ENCODE results near the gene BRAP. TPM values are rescaled to one million over a fixed set of nuclear protein-coding genes. Genes with fewer than 3 reads are reported as not detected.
"Not testable (repeated sequence)": the region's sequence is repeated elsewhere in the genome, so short reads cannot be mapped to it uniquely, and the experiment has no call there.

BRAP gene
- total RNA-seq, 1 experiment from 2014 or later: 24.7 TPM

GRCh38 chr12:111597831-111598636 is 87.7 kb downstream of the BRAP start:
- Histone ChIP-seq H3K4me1 (ENCODE audit: insufficient read depth, low read length) (peaks cover 42% of the 10 kb centered on the region), H3K9me3 (ENCODE audit: low read length) (no peaks in the 10 kb centered on the region), H2AFZ (ENCODE audit: low read length) (peak overlapping the region; percentile 88), H3K79me2 (ENCODE audit: low read length) (peaks cover 70% of the 10 kb centered on the region), H3K4me3 (ENCODE audit: low read length) (peak overlapping the region; percentile 87), H3K27me3 (ENCODE audit: low read length) (no peaks in the 10 kb centered on the region), H3K36me3 (ENCODE audit: low read depth, low read length) (no peaks in the 10 kb centered on the region), H3K4me2 (ENCODE audit: low read length) (peak overlapping the region; percentile 89), H4K20me1 (ENCODE audit: low read length) (peaks cover 30% of the 10 kb centered on the region), H3K9me2 (replicated peaks; ENCODE audit: low read length) (no peaks in the 10 kb centered on the region), H3F3A (ENCODE audit: low read length, unreplicated experiment) (no peaks in the 10 kb centered on the region), H3K9ac (ENCODE audit: low read length) (peak overlapping the region; percentile 81), H3K27ac (ENCODE audit: low read length) (peak overlapping the region; percentile 27)
- ChIA-PET POLR2A (ENCODE audit: unreplicated experiment) (no interaction called here), CTCF (no interaction called here)
- intact Hi-C loops (cut with micrococcal nuclease): loop anchor here (2.0 to 5.0 kb wide), 3 partner anchors 19 to 71 kb away; no protein-coding TSS in a partner anchor
- BruUV-seq (replicated peaks): no TSS peak
- ATAC-seq (peak; percentile 23), DNase-seq (peak; percentile 30)
- no peak for TF ChIP-seq EZH2 (IDR thresholded peaks at IDR 0.05; ENCODE audit: low read length, unreplicated experiment)

- POLR2A ChIA-PET (ENCODE audit: unreplicated experiment): no interaction called here
- no peak for TF ChIP-seq EZH2phosphoT487 (IDR thresholded peaks at IDR 0.05; ENCODE audit: borderline replicate concordance, low read length)
- no peak for TF ChIP-seq EZH2 (IDR thresholded peaks at IDR 0.05; ENCODE audit: low read length, unreplicated experiment)
- no peak for TF ChIP-seq CTCF (conservative IDR thresholded peaks at IDR 0.05; ENCODE audit: low read depth, low read length)
These were observed 88.5 kb downstream of the BRAP start for GRCh38 chr12:111596985-111597830.

GRCh38 chr12:111595341-111595835 is 90.4 kb downstream of the BRAP start:
- H3K4me3 ChIP-seq (ENCODE audit: low read length); BruUV-seq (replicated peaks); H3F3A ChIP-seq (ENCODE audit: low read length, unreplicated experiment); DNase-seq; H3K9me2 ChIP-seq (replicated peaks; ENCODE audit: low read length); H3K27ac ChIP-seq (ENCODE audit: low read length); H2AFZ ChIP-seq (ENCODE audit: low read length); H3K27me3 ChIP-seq (ENCODE audit: low read length); POLR2A ChIA-PET (ENCODE audit: unreplicated experiment); ATAC-seq; H3K9ac ChIP-seq (ENCODE audit: low read length); H3K36me3 ChIP-seq (ENCODE audit: low read depth, low read length); H3K9me3 ChIP-seq (ENCODE audit: low read length): not testable (repeated sequence)
- CTCF ChIA-PET: interaction anchor here (0.6 kb wide), 1 partner anchor 321 kb away, joined by 4 read pairs; no protein-coding TSS in a partner anchor
- Histone ChIP-seq H3K4me1 (ENCODE audit: insufficient read depth, low read length) (peaks cover 41% of the 10 kb centered on the region), H3K79me2 (ENCODE audit: low read length) (peaks cover 93% of the 10 kb centered on the region), H3K4me2 (ENCODE audit: low read length) (peak overlapping the region; percentile 89), H4K20me1 (ENCODE audit: low read length) (peaks cover 32% of the 10 kb centered on the region)
- intact Hi-C loops (cut with micrococcal nuclease): loop anchor here (5.0 kb wide), 2 partner anchors 38 to 68 kb away; no protein-coding TSS in a partner anchor

More at GRCh38 chr12:111596985-111597830, 88.5 kb downstream of the BRAP start:
- H4K20me1 ChIP-seq (ENCODE audit: low read length): peaks cover 32% of the 10 kb centered on the region
- H3K9me2 ChIP-seq (replicated peaks; ENCODE audit: low read length): no peaks in the 10 kb centered on the region
- no peaks in the 10 kb centered on the region for H3F3A ChIP-seq (ENCODE audit: low read length, unreplicated experiment)
- H3K9me3 ChIP-seq (ENCODE audit: low read length): no peaks in the 10 kb centered on the region
- H3K4me1 ChIP-seq (ENCODE audit: insufficient read depth, low read length): peaks cover 42% of the 10 kb centered on the region
- DNase-seq (peak; percentile 68), ATAC-seq (peak; percentile 23)
- CTCF ChIA-PET: interaction anchor here (0.9 kb wide), 1 partner anchor 19 kb away, joined by 4 read pairs; no protein-coding TSS in a partner anchor
- no peaks in the 10 kb centered on the region for H3K36me3 ChIP-seq (ENCODE audit: low read depth, low read length)
- H3K27me3 ChIP-seq (ENCODE audit: low read length): no peaks in the 10 kb centered on the region
- intact Hi-C loops (cut with micrococcal nuclease): loop anchor here (2.0 to 5.0 kb wide), 3 partner anchors 18 to 70 kb away; no protein-coding TSS in a partner anchor
- BruUV-seq (replicated peaks): TSS peak; percentile 62
- peak overlapping the region; percentile 87 for H3K4me3 ChIP-seq (ENCODE audit: low read length)
- peaks cover 77% of the 10 kb centered on the region for H3K79me2 ChIP-seq (ENCODE audit: low read length)
- peak overlapping the region; percentile 81 for H3K9ac ChIP-seq (ENCODE audit: low read length)
- H2AFZ ChIP-seq (ENCODE audit: low read length): peak overlapping the region; percentile 88
- H3K4me2 ChIP-seq (ENCODE audit: low read length): peak overlapping the region; percentile 89
- peak overlapping the region; percentile 27 for H3K27ac ChIP-seq (ENCODE audit: low read length)

Other genes starting within 250 kb of the BRAP start
- gene ATXN2, start 86.6 kb downstream of the BRAP start, total RNA-seq (2014; rRNA removed): 17.2 and 24.3 TPM in 2 replicates
- gene ACAD10, start 97 bp upstream of the BRAP start, total RNA-seq (2014; rRNA removed): 21.8 and 27.4 TPM in 2 replicates
- gene ALDH2, start 81.0 kb upstream of the BRAP start, total RNA-seq (2014; rRNA removed): 0.35 and 2.0 TPM in 2 replicates
- gene MAPKAPK5, start 156.3 kb upstream of the BRAP start, total RNA-seq (2014; rRNA removed): 65.0 and 78.2 TPM in 2 replicates